HS-27A (cell line): ENCODE measurements around the gene ZC3H12C.

ENCODE experiments used
- DNase-seq: peaks from one replicate; pipeline ENCODE4 v3.0.0-alpha.2; 2012; ENCODE audit warnings: low read depth, missing footprints

The ZC3H12C gene

DNA sequence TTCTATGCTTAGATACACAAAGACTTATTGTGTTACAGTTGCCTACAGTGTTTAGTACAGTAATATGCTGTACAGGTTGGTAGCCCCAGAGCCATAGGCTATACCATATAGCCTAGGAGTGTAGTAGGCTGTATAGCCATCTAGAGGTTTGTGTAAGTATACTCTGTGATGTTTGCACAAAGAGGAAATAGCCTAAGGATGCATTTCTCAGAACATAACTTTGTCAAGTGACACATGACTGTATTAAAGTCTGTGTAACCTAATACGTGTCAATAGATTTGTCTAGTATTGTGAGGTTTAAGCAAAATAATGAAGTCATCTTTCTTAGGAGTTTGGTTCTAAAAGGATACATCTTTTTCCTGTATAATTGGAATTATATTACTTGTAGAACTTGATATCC lies 5.5 kb downstream of the ZC3H12C start:
- DNase-seq = no peak

DNA sequence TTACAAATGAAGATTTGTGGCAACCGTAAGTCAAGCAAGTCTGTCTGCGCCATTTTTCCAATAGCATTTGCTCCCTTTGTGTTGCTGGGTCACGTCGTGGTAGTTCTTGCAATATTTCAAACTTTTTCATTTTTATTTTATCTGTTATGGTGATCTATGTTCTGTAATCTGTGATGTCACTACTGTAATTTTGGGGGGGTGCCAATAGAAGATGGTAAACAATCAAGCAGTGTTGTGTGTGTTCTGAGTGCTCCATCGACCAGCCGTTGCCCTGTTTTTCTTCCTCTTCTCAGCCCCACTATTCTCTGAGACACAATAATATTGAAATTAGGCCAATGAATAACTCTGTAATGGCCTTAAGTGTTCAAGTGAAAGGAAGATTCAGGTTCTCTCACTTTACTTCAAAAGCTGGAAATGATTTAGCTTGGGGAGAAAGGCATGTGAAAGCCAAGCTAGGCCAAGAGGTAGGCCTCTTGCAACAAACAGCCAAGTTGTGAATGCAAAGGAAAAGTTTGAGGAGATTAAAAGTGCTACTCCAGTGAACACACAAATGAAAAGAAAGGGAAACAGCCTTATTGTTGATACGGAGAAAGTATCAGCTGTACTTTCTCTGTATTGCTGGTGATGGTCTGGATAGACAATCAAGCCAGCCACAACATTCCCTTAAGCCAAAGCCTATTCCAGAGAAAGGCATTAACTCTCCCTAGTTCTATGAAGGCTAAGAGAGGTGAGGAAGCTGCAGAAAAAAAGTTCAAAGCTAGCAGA lies 7.5 kb downstream of the ZC3H12C start:
- no peak for DNase-seq

DNA sequence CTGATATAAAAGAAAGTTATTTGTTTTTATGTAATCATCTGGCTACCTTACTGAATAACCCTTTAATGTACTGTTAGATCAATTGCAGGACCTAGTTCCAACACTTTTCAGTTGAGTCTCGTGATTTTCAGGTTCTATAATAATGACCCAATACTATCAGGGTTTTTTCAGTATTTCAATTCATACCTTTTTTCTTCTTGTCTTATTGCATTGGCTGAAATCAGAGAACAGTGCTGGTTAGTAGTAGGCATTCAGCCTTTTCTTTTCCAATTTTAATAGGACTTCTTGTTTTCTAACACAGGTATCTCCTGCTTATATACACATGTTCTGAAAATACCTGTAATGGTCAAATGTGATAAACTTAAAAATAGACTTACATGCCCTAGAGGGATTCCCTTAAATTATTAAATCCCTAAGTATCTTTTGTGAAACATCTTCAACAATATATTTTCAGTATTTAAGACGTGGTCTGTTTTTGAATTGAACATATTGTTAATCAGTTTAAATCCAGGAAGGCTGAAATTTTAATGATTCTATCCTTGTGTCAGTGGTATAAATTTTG lies 13.6 kb downstream of the ZC3H12C start:
- DNase-seq = no peak

DNA sequence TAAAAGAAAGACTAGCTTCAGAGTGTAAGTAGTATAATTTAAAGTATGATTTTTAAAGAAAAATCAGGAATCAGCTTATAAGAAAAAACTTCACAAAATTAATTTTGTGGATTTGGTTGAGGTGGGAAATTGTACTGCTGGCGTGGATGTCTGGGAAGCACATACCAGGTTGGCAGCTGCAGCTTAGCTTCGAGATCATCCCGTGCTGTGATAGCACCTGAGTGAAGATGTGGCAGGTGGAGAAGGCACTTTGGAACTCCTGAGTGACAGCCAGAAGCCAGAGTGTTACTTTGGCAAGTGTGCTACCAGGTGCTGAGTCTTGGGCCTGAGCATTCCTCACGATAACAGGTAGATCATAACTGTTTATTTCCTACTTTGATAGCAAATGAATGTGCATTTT lies 17.7 kb downstream of the ZC3H12C start:
- no peak for DNase-seq

DNA sequence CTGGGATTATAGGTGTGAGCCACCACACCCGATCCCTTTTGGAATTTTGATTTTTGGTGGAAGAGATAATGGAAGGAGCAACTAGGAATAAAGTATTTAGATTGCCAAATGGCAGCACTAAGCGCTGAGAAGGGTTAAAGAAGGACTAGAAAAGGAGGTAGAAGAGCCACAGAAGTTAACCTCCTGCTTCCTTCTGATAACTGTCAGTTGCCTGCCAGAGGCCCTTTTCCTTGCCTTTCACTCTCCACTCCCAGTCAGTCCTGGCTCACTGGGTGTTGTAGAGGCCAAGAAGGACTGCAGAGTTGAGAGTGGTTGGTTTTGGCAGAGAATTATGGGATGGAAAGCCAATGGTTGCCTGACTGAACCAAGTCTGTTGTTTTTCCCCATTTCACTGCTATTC lies 19.3 kb downstream of the ZC3H12C start:
- no peak for DNase-seq

DNA sequence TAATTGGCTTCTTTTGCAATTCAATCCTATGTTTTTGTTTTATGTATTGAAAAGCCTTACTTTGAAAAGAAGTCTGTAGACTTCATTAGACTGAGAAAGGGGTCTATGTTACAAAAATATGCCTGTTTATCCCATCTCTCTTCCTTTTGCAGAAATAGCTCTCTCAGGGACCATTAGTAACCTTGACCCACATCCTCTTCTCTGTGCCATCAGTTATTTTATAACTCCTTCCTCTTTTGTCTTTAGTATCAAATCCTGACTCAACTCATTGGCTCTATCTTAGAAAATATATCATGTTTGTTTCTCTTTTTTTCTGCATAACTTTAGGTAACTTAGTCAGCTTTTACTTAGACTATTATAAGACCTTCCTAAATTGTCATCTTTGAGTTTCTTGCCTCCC lies 20.3 kb downstream of the ZC3H12C start:
- no peak for DNase-seq

DNA sequence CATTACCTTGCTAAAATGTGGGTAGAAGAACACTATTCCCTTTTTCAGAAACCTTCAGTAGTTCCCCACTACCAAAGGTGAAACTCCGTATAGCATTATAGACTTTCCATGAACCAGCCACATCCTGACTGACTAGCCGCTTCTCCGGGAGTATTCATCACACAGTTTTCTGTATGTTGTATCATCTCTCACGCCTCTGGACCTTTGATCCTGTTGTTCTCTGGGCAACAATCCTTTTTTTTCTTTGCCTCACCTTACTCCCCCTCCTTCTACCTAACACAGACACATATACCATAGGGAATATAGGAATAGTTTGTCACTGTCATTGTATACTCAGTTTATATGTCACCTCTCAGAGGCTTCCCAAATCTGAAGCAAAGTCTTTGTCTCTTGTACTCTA lies 20.8 kb downstream of the ZC3H12C start:
- no peak for DNase-seq

DNA sequence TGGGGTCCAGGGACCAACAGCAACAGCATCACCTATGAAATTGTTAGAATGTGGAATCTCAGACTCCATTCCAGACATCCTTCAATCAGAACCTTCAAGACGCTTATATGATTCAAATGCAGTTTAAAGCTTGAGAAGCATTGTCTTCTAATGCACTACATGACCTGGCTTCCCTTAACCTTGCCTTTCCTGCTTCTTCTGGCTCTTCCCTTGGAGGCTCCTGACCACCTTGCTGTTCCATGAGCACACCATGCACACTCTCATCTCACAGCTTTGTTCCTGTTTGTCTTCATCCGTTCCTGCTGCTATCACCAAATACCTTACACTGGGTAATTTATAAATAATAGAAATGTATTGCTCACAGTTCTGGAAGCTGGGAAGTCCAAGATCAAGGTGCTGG lies 26.1 kb downstream of the ZC3H12C start:
- no peak for DNase-seq

DNA sequence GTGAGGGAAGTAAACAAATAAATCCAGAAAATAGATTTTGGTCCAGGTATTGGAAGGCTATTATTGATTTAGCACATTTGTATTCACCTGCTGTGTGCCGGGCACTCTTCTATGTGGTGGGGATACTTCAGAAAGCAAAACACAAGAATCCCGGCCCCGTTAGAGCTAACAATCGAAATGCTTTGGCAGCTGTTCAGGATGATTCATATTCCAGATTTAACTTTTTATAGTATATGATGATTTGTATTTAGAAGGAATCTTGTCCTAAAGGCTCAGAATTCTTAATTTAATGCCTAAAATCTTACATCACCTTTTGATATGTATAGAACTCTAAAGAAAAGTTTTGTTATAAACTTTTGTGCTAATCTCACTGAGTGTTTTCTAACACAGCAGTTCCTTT lies 28.0 kb downstream of the ZC3H12C start:
- peak; percentile 38 for DNase-seq

DNA sequence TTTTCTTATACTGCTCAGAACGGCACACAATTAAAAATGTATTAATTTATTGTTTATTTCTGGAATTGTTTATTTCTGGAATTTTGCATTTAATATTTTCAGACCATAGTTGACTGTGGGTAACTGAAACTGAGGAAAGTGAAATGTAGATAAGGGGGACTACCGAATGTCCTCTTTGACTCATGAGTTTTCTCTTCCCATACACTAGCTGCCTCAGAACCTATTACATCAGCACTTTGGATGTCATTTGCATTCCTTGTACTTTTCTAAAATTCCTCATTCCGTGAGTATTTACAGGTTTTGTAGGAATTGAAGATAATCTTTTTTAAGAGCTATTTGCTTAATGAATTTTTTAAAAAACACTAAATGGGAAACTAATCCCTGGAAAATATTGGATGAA lies 29.8 kb downstream of the ZC3H12C start:
- DNase-seq = no peak

DNA sequence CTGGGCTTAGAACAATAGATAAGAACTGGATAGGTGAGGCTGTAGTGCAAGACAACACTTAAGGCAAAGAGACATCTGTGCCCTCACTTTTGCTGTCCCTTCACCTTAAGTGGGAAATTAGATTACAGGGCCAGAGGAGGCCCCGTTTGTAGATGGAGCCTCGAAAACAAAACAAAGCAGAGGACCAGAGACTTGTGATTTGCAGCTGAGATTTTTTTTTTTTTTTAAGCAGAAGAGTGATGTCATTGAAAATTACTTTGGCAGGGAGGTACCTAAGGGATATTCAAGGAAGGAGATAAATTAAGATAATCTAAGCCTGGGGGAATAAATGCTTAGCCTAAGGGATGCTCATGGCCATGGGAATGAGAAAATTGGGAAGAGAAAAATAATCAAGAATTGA lies 31.4 kb downstream of the ZC3H12C start:
- DNase-seq = no peak

DNA sequence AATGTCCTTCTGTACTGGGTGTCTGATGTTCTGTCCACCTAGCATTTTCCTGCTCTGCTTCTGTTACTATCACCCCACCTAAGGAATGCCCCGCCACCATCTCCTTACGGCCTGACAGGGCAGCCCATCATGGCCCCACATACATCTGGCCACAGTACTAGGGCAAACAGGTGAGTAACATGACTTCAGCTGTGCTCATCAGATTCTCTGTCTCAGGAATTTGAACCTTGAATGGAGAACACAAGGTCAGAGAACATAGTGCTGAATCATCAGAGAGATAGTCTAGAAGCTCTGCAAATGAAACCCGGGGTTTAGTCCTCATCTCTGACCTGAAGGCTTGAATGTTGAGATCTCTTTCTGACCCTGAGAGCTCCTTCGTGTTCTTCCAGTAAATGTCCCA lies 32.4 kb downstream of the ZC3H12C start:
- no peak for DNase-seq

DNA sequence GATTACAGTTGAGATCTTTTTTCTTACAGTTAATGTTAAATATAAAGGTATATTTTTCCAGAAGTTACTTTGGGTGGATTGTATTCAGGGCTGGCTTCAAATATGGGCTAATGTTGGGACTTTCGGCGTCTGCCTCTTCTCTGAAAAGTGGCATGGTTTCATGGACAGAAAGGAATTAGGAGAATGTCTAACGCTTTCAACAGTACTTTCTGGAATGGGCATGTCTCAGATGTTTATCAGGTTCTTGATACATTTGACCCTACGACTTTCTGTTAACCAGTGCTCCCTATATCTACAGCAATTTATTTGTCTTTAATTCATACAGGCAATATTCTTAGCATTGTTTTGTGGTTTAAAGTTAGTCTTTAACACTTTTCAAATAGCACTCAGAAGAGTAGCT lies 33.7 kb downstream of the ZC3H12C start:
- no peak for DNase-seq

DNA sequence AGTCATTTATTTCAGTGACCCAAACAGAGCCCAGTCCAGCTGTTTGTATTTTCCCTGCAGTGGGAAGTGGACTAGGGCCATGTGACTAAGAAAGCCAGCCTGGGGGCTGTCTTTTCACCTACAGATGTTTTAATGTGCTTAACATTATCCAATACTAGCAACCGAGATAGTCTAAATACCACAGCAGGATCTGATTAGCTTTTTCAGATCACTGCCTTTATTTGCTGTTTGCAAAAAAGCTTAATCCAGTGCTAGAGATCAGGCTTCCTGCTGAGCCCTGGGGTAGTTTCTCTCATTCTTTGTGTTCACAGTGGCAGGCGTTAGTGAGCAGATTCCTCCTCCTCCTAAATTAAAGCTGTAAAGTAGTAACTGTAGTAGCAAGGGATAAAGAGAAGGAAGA lies 35.0 kb downstream of the ZC3H12C start:
- no peak for DNase-seq

DNA sequence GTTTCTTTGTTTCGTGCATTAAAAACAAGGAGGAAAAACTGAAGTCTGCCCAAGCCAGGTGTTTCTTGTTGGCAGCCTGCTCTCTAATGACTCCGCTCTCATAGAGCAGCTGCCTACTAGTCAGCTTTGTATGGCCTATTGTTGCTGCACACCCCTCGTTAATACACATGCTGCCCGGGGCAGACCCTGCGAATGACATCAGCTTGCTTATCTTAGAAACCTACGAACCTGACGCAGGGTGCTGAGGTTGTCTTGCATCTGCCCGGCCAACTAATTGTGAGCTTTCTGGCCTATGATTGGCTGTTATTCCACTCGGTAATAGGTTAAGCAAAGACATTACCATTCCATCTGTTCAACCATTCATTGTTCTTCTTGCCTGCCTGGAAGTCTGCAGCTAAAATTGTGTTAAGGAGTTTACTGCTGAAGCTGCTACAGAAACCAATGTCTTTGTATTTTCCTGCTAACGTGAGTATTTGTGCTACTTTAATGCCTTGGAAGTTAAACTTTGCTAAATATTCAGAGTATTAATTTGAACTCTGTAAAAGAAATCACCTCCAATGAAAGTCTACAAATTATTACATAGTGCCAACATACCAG lies 37.5 kb downstream of the ZC3H12C start:
- DNase-seq = no peak

DNA sequence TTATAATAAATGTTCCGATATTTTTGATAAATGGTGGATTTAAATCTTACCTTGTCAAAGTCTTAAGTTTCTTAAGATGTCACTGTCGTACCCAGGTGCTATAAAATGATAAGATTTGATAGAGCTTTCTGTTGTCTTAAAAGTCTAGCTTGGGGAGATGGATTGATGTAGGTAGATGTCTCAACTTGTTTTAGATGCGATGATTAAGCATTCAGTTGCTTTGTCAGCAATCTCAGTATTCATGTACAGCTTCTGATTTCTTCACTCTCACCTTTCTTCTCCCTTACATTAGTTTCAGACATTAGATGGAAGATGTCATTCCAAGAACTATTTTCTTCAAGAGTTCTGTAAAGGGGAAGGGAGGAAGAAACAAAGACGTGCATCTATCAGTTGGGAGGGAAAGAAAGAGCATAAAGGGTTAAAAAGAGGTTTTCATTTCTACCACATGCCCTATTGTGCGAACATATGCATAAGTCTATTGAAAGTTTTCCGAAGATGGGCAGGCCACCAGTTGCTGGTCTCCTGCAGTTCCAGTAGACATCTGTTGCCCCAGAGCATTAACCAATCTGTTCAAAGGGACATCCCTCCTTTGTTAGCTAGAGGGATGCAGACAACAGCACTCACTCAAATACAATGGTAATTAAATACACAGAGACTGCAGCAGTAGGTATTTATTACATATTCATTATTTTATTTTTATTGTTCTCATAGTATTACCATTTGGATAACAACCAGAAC lies 38.4 kb downstream of the ZC3H12C start:
- no peak for DNase-seq

DNA sequence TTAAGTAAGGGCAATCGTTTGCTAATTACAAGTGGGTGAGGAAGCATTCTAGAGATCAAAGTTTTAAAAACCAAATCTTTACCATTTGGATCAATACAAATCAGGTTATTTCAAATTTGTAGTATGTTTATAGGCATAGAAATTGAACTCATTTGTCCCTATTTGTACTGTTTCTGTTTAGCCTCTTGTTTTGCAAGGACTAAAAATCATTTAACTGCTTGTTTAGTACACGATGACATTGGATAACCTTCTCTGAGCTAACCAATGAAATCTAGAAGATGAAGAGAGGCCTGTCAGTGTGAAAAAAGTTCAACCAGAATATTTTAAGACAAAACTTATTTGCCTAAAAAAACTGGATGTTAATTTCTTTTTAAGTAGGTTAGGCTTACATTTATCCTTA lies 40.0 kb downstream of the ZC3H12C start:
- no peak for DNase-seq

DNA sequence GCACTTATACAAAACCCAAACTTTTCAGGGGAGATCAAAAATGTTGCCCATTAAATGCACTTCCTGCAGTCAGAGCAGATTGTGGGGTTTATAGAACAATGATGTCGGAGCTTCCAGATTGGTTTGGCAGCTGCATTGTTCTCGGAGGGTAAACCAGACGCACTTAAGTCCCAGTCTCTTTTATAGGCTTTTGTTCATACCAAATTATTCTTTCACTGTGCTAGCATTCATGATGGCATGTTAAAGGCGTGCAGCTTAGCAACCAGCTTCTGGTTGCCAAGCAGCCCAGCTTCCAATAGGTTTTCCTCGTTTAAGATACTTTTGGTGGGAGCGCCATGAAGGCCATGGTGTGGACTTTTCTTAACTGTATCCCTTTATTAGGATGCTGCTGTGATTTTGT lies 40.9 kb downstream of the ZC3H12C start:
- no peak for DNase-seq

DNA sequence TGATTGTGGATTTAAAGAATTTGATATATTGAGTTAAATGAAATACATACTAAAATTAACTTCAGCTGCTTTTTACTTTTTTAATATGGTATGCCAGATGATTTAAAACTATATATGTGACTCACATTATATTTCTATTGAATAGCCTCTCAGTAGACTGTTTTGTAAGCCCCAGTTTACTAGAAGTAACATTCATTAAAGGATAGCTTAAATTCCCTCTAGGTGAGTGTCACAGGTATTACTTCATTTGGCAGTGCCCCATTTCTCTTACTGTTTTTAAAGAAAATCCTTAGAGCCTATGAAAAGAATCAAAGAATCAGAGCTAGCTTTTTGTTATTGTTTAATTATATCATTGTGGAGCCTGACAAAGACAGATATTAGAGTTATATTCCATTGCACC lies 48.6 kb downstream of the ZC3H12C start:
- no peak for DNase-seq

DNA sequence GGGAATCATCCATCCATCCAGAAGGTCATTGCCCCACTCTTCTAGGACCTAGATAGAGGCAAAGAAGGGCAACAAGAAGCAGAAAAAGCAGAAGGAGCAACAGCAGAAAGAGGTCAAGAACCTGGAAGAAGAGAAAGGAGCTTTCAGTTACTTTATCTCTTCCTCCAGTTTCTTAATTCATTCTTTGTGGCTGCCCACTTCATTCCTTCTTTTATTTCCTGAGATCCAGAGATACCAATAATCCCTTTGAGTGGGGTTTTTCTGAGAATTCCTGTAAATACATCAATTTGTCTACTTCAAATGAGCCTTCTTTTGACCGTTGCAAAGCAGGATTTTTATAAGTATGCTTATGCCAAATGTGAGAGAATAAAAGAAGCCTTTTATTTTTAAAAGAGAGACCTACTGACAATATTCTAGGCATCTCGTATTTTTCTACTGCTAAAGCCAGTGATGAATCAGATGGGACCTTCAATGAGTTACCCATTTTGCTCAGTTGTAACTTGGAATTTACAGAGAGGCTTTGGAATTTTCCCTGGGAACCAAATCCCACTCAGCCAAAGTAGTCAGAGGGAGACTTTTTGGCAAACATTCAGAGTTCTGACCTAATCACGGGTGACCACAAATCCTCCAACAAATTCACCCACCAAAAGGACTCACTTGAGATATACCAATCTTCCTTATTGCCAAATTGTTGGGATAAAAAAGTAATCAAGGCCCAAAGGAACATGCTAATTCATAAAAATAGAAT lies 54.9 kb downstream of the ZC3H12C start:
- no peak for DNase-seq

DNA sequence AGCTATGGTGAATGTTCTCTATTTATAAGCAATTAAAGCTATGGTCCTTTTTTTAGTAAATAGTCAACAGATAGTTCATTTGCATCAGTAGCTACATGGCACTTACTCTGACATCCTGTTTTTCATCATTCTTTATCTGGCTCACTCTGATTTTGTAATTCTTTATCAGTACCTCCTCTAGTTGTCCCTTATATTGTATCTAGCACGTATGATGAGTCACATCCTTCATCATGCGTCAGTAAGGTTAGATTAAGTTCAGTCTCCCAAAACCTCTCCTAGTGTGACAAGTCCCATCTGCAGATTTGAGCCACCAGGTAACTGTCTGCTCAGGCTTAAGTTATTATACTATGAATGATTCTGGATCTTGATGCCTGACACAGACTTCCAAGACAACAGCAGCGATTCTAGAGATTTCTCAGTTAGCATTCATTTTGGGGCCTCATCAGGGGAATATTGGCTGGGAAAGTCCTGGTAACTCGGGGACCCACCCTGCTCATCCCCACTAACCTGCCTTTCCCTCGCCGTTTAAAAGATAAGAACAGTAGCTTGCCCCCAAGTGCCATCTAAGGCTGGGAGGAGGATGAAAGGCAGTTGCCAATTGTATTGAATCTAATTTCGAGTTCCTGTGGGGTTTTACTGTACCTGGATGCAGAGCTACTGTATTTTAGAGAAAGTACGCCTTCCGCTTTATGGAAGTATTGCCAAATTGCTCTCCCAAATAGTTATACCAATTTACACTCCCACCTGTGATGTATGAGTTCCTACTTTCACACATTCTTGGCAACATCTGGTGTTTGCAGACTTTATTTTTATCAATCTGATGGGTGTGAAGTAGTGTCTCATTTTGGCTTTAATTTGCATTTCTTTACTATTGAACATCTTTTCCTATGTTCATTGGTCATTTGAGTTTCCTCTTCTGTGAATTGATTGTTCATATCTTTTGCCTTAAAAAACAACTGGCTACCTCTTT lies 55.9 kb downstream of the ZC3H12C start:
- no peak for DNase-seq
